Astrocyte of the hippocampus (primary cell): Measurements from ENCODE around the gene NARS2.

Experiments
- DNase-seq: peaks from one replicate; pipeline ENCODE4 v3.0.0; 2011; ENCODE audit warnings: low read depth, low spot score

The NARS2 gene

GRCh38 chr11:78415338-78415737 lies 159.3 kb downstream of the NARS2 start:
- no peak for DNase-seq

GRCh38 chr11:78414321-78415051 lies 160.2 kb downstream of the NARS2 start:
- peak; percentile 31 for DNase-seq

GRCh38 chr11:78408619-78409018 lies 166.0 kb downstream of the NARS2 start:
- DNase-seq, result no peak

GRCh38 chr11:78406568-78407196 lies 168.0 kb downstream of the NARS2 start:
- DNase-seq, result no peak

- no peak for DNase-seq
These were observed 168.9 kb downstream of the NARS2 start for GRCh38 chr11:78405805-78406204.

GRCh38 chr11:78403781-78404180 lies 170.9 kb downstream of the NARS2 start:
- no peak for DNase-seq

- no peak for DNase-seq
These were observed 171.8 kb downstream of the NARS2 start for GRCh38 chr11:78402847-78403246.

GRCh38 chr11:78400702-78401101 lies 174.0 kb downstream of the NARS2 start:
- DNase-seq, result no peak

GRCh38 chr11:78400116-78400515 lies 174.5 kb downstream of the NARS2 start:
- no peak for DNase-seq

- no peak for DNase-seq
These were observed 175.5 kb downstream of the NARS2 start for GRCh38 chr11:78399136-78399535.

- no peak for DNase-seq
These were observed 175.9 kb downstream of the NARS2 start for GRCh38 chr11:78398715-78399114.

GRCh38 chr11:78397398-78397797 lies 177.3 kb downstream of the NARS2 start:
- no peak for DNase-seq

GRCh38 chr11:78395597-78395996 lies 179.1 kb downstream of the NARS2 start:
- DNase-seq, result no peak

GRCh38 chr11:78392854-78393253 lies 181.8 kb downstream of the NARS2 start:
- DNase-seq, result no peak

GRCh38 chr11:78391424-78391823 lies 183.2 kb downstream of the NARS2 start:
- no peak for DNase-seq

GRCh38 chr11:78390809-78391208 lies 183.9 kb downstream of the NARS2 start:
- no peak for DNase-seq

GRCh38 chr11:78386215-78386941 lies 188.3 kb downstream of the NARS2 start:
- DNase-seq, result no peak
